ENCODE measurements around the gene GUCA2B. TPM values are rescaled to one million over a fixed set of nuclear protein-coding genes. Genes with fewer than 3 reads are reported as not detected.

The GUCA2B gene
- total RNA-seq, 1 experiment from 2014 or later, result not detected

DNA sequence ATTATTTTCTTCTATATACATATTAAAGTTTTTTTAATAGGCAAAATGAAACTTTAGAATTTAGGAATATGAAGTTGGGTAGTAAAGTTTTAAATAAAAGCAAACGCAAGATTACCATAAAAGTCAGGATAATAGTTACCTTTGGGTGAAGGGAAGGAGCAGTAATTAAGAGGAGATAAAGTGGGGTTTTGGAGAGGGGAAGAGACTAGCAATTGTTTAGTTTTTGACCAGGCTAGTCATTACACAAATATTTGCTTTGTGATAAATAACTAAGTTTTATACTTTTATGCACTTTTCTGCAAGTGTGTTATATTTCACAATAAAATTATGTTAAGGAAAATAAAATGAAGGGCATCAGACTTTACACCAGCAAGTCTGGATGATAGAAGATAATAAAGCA is 27.7 kb upstream of the GUCA2B start:
- Histone ChIP-seq H2AFZ (ENCODE audit: low read length) (no peak overlapping the region), H3K4me1 (ENCODE audit: low read length) (no peaks in the 10 kb centered on the region)

DNA sequence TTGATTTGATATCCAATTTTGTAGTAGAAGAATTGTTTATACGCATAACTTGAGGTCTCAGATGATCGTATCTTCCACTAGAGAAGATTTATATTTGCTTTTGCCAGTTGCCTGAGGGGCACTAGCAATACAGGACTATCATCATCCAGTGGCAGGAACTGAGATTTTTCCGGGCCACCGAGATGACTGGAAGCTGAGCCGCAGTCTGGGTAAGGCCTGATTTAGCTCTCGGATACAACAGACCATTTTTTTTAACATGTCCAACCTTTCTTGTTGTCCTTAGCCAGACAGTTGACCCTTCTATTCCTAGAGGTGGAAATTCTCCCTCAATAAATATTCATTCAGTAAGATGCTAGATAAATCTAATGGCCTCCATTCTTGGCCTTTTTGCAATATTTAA is 25.4 kb upstream of the GUCA2B start:
- H3K4me2 ChIP-seq (ENCODE audit: low read depth, low read length, poor library complexity, severe bottlenecking), result no peak overlapping the region
- no peaks in the 10 kb centered on the region for H3K79me2 ChIP-seq (ENCODE audit: low read length)
- H3K27ac ChIP-seq (ENCODE audit: low read length), result no peak overlapping the region
- no peaks in the 10 kb centered on the region for H3K36me3 ChIP-seq (ENCODE audit: insufficient read depth, low read length)
- no peak overlapping the region for H3K4me3 ChIP-seq (ENCODE audit: low read length)
- no peak overlapping the region for H2AFZ ChIP-seq (ENCODE audit: low read length)
- no peaks in the 10 kb centered on the region for H3K4me1 ChIP-seq (ENCODE audit: low read length)
- H3K9me2 ChIP-seq (replicated peaks; ENCODE audit: insufficient read depth, low read length), result no peaks in the 10 kb centered on the region
- no peak overlapping the region for H3K9ac ChIP-seq (ENCODE audit: low read length)
- H4K20me1 ChIP-seq (ENCODE audit: insufficient read depth, low read depth, low read length), result no peaks in the 10 kb centered on the region
- no peaks in the 10 kb centered on the region; the same call in 1 of the 2 replicates for H3K27me3 ChIP-seq (ENCODE audit: low read length)
- DNase-seq, result no peak
- no peaks in the 10 kb centered on the region for H3K9me3 ChIP-seq (ENCODE audit: low read length)

More for the DNA sequence above, 27.7 kb upstream of the GUCA2B start:
- no peaks in the 10 kb centered on the region for H3K9me3 ChIP-seq (ENCODE audit: low read length)
- H3K4me2 ChIP-seq (ENCODE audit: low read depth, low read length, poor library complexity, severe bottlenecking), result no peak overlapping the region
- no peaks in the 10 kb centered on the region; the same call in 1 of the 2 replicates for H3K27me3 ChIP-seq (ENCODE audit: low read length)
- H3K9ac ChIP-seq (ENCODE audit: low read length), result no peak overlapping the region
- H3K36me3 ChIP-seq (ENCODE audit: insufficient read depth, low read length), result no peaks in the 10 kb centered on the region
- H3K4me3 ChIP-seq (ENCODE audit: low read length), result no peak overlapping the region
- H3K9me2 ChIP-seq (replicated peaks; ENCODE audit: insufficient read depth, low read length), result no peaks in the 10 kb centered on the region
- H4K20me1 ChIP-seq (ENCODE audit: insufficient read depth, low read depth, low read length), result no peaks in the 10 kb centered on the region
- H3K27ac ChIP-seq (ENCODE audit: low read length), result no peak overlapping the region
- DNase-seq, result no peak
- no peaks in the 10 kb centered on the region for H3K79me2 ChIP-seq (ENCODE audit: low read length)

GRCh38 chr1:42128499-42128898 is 24.7 kb upstream of the GUCA2B start:
- Histone ChIP-seq H3K9ac (ENCODE audit: low read length) (no peak overlapping the region), H3K4me3 (ENCODE audit: low read length) (no peak overlapping the region), H3K27me3 (ENCODE audit: low read length) (no peaks in the 10 kb centered on the region; the same call in 1 of the 2 replicates), H3K27ac (ENCODE audit: low read length) (no peak overlapping the region), H3K9me2 (replicated peaks; ENCODE audit: insufficient read depth, low read length) (no peaks in the 10 kb centered on the region), H3K9me3 (ENCODE audit: low read length) (no peaks in the 10 kb centered on the region), H3K4me2 (ENCODE audit: low read depth, low read length, poor library complexity, severe bottlenecking) (no peak overlapping the region), H3K36me3 (ENCODE audit: insufficient read depth, low read length) (no peaks in the 10 kb centered on the region), H4K20me1 (ENCODE audit: insufficient read depth, low read depth, low read length) (no peaks in the 10 kb centered on the region), H3K79me2 (ENCODE audit: low read length) (no peaks in the 10 kb centered on the region), H3K4me1 (ENCODE audit: low read length) (no peaks in the 10 kb centered on the region), H2AFZ (ENCODE audit: low read length) (no peak overlapping the region)
- no peak for DNase-seq

- Histone ChIP-seq H3K9ac (ENCODE audit: low read length) (no peak overlapping the region), H3K79me2 (ENCODE audit: low read length) (no peaks in the 10 kb centered on the region), H3K9me3 (ENCODE audit: low read length) (no peaks in the 10 kb centered on the region)
Measured at GRCh38 chr1:42128964-42129363, 24.2 kb upstream of the GUCA2B start.

GRCh38 chr1:42130061-42130660 is 23.0 kb upstream of the GUCA2B start:
- DNase-seq, result no peak
- no peak overlapping the region for H3K4me2 ChIP-seq (ENCODE audit: low read depth, low read length, poor library complexity, severe bottlenecking)
- no peaks in the 10 kb centered on the region for H4K20me1 ChIP-seq (ENCODE audit: insufficient read depth, low read depth, low read length)
- no peaks in the 10 kb centered on the region for H3K79me2 ChIP-seq (ENCODE audit: low read length)
- H3K4me1 ChIP-seq (ENCODE audit: low read length), result no peaks in the 10 kb centered on the region
- H3K27ac ChIP-seq (ENCODE audit: low read length), result no peak overlapping the region
- no peak overlapping the region for H3K4me3 ChIP-seq (ENCODE audit: low read length)
- H2AFZ ChIP-seq (ENCODE audit: low read length), result no peak overlapping the region
- H3K36me3 ChIP-seq (ENCODE audit: insufficient read depth, low read length), result no peaks in the 10 kb centered on the region
- H3K9me3 ChIP-seq (ENCODE audit: low read length), result no peaks in the 10 kb centered on the region
- H3K9me2 ChIP-seq (replicated peaks; ENCODE audit: insufficient read depth, low read length), result no peaks in the 10 kb centered on the region
- no peaks in the 10 kb centered on the region; the same call in 1 of the 2 replicates for H3K27me3 ChIP-seq (ENCODE audit: low read length)
- H3K9ac ChIP-seq (ENCODE audit: low read length), result no peak overlapping the region

More at GRCh38 chr1:42128964-42129363, 24.2 kb upstream of the GUCA2B start:
- DNase-seq, result no peak
- H4K20me1 ChIP-seq (ENCODE audit: insufficient read depth, low read depth, low read length), result no peaks in the 10 kb centered on the region
- H2AFZ ChIP-seq (ENCODE audit: low read length), result no peak overlapping the region
- H3K9me2 ChIP-seq (replicated peaks; ENCODE audit: insufficient read depth, low read length), result no peaks in the 10 kb centered on the region
- H3K27me3 ChIP-seq (ENCODE audit: low read length), result no peaks in the 10 kb centered on the region; the same call in 1 of the 2 replicates
- no peaks in the 10 kb centered on the region for H3K4me1 ChIP-seq (ENCODE audit: low read length)
- no peaks in the 10 kb centered on the region for H3K36me3 ChIP-seq (ENCODE audit: insufficient read depth, low read length)
- no peak overlapping the region for H3K27ac ChIP-seq (ENCODE audit: low read length)
- no peak overlapping the region for H3K4me2 ChIP-seq (ENCODE audit: low read depth, low read length, poor library complexity, severe bottlenecking)
- H3K4me3 ChIP-seq (ENCODE audit: low read length), result no peak overlapping the region

- Histone ChIP-seq H3K36me3 (ENCODE audit: insufficient read depth, low read length) (no peaks in the 10 kb centered on the region), H3K79me2 (ENCODE audit: low read length) (no peaks in the 10 kb centered on the region), H3K27me3 (ENCODE audit: low read length) (no peaks in the 10 kb centered on the region), H3K9me2 (replicated peaks; ENCODE audit: insufficient read depth, low read length) (no peaks in the 10 kb centered on the region), H3K4me3 (ENCODE audit: low read length) (no peak overlapping the region), H4K20me1 (ENCODE audit: insufficient read depth, low read depth, low read length) (no peaks in the 10 kb centered on the region), H3K27ac (ENCODE audit: low read length) (no peak overlapping the region), H3K4me2 (ENCODE audit: low read depth, low read length, poor library complexity, severe bottlenecking) (no peak overlapping the region), H3K4me1 (ENCODE audit: low read length) (peaks cover 3% of the 10 kb centered on the region; the same call in 1 of the 2 replicates), H3K9me3 (ENCODE audit: low read length) (no peaks in the 10 kb centered on the region), H3K9ac (ENCODE audit: low read length) (no peak overlapping the region), H2AFZ (ENCODE audit: low read length) (no peak overlapping the region)
- DNase-seq, result no peak
Measured at GRCh38 chr1:42133390-42133789, 19.8 kb upstream of the GUCA2B start.

DNA sequence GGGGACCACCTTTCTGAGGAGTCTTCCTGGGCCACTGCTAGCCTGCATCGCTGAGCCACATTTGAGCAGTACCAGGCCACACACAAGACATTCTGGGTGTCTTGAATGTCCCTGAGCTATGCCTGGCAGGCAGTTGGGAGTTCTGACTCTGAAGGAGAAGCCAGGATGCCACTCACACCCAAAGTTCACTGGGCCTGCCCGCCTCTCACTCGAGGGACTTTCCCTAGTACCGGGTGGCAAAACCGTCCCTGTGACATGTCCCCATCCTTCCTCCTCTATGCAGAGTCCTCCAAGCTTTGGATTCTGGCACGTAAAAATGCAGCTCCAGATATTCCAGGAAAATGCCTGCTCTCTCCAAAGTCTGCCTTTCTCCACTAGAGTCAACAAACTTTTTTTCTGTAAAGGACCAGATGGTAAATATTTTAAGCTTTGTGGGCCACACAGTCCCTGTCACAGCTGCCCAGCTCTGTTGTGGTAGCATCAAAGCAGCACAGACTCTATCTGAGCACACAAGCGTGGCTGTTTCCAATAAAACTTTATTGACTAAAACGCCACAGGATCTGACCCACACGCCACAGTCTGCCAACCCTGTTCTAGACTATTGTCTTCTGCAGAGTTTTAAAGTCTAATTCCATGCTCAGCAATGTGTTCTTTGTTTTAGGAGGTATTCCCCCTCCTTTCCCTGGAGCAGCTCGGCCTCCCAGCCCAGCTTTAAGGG is 19.2 kb upstream of the GUCA2B start:
- H3K9me3 ChIP-seq (ENCODE audit: low read length), result no peaks in the 10 kb centered on the region
- no peak overlapping the region for H3K4me2 ChIP-seq (ENCODE audit: low read depth, low read length, poor library complexity, severe bottlenecking)
- no peaks in the 10 kb centered on the region for H3K9me2 ChIP-seq (replicated peaks; ENCODE audit: insufficient read depth, low read length)
- H3K4me3 ChIP-seq (ENCODE audit: low read length), result no peak overlapping the region
- no peaks in the 10 kb centered on the region for H3K27me3 ChIP-seq (ENCODE audit: low read length)
- no peak overlapping the region for H3K9ac ChIP-seq (ENCODE audit: low read length)
- no peak overlapping the region for H3K27ac ChIP-seq (ENCODE audit: low read length)
- peaks cover 3% of the 10 kb centered on the region; the same call in 1 of the 2 replicates for H3K4me1 ChIP-seq (ENCODE audit: low read length)
- DNase-seq, result no peak
- no peaks in the 10 kb centered on the region for H4K20me1 ChIP-seq (ENCODE audit: insufficient read depth, low read depth, low read length)
- H2AFZ ChIP-seq (ENCODE audit: low read length), result no peak overlapping the region
- H3K79me2 ChIP-seq (ENCODE audit: low read length), result no peaks in the 10 kb centered on the region
- H3K36me3 ChIP-seq (ENCODE audit: insufficient read depth, low read length), result no peaks in the 10 kb centered on the region

DNA sequence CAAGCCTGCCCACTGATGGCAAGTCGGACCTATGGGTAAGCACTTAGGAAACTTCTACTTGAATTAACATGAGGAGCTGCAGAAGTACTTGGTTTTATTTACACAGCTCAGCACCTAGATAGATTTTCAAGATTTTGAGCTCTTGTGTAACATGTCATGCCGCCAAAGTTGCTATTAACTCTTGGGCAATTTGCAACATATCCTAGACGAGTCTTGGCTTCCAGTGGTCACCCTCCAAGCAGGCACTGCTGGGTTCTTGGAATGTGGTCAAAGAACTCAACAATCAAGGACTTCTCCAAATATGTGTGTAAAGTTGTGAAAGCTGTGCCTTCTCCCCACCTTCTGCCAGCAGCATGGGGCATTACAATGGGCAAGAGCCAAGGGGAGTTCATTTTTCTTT is 17.8 kb upstream of the GUCA2B start:
- no peak overlapping the region for H3K4me2 ChIP-seq (ENCODE audit: low read depth, low read length, poor library complexity, severe bottlenecking)
- DNase-seq, result no peak
- H3K27ac ChIP-seq (ENCODE audit: low read length), result no peak overlapping the region
- peaks cover 3% of the 10 kb centered on the region; the same call in 1 of the 2 replicates for H3K4me1 ChIP-seq (ENCODE audit: low read length)
- H2AFZ ChIP-seq (ENCODE audit: low read length), result no peak overlapping the region
- no peak overlapping the region for H3K9ac ChIP-seq (ENCODE audit: low read length)
- H3K9me2 ChIP-seq (replicated peaks; ENCODE audit: insufficient read depth, low read length), result no peaks in the 10 kb centered on the region
- no peaks in the 10 kb centered on the region for H3K27me3 ChIP-seq (ENCODE audit: low read length)
- H3K4me3 ChIP-seq (ENCODE audit: low read length), result no peak overlapping the region
- no peaks in the 10 kb centered on the region for H3K36me3 ChIP-seq (ENCODE audit: insufficient read depth, low read length)
- no peaks in the 10 kb centered on the region for H3K79me2 ChIP-seq (ENCODE audit: low read length)
- no peaks in the 10 kb centered on the region for H4K20me1 ChIP-seq (ENCODE audit: insufficient read depth, low read depth, low read length)
- H3K9me3 ChIP-seq (ENCODE audit: low read length), result no peaks in the 10 kb centered on the region

All from Karpas-422 (cell line).